Measurements from ENCODE around the gene UCK1. TPM values are rescaled to one million over a fixed set of nuclear protein-coding genes. Genes with fewer than 3 reads are reported as not detected.

The UCK1 gene
- total and polyA plus RNA-seq, 2 experiments from 2014 or later, result 22.2 to 36.8 TPM

- peaks cover 9% of the 10 kb centered on the region for H3K9me3 ChIP-seq (ENCODE audit: low read depth)
- WGBS (ENCODE audit: low lambda C conversion rate, missing lambda C conversion rate), result 94% methylated on average over 6 of the region's 6 CpGs
- H3K79me2 ChIP-seq, result no peaks in the 10 kb centered on the region
- H3K4me3 ChIP-seq, result no peak overlapping the region
- H3K4me2 ChIP-seq, result no peak overlapping the region
- TF ChIP-seq EZH2 (IDR thresholded peaks at IDR 0.05; ENCODE audit: borderline replicate concordance) (no peak), CTCF (IDR thresholded peaks at IDR 0.05; ENCODE audit: poor library complexity) (no peak), EZH2phosphoT487 (IDR thresholded peaks at IDR 0.05; ENCODE audit: low read depth, severe bottlenecking, unreplicated experiment) (no peak)
- H3K36me3 ChIP-seq (replicated peaks; ENCODE audit: insufficient read depth, low read depth), result no peaks in the 10 kb centered on the region
- H2AFZ ChIP-seq, result no peak overlapping the region
- no peaks in the 10 kb centered on the region for H4K20me1 ChIP-seq (ENCODE audit: insufficient read depth, poor library complexity, severe bottlenecking)
- no peak for DNase-seq (ENCODE audit: low spot score)
- no peaks in the 10 kb centered on the region for H3K9me2 ChIP-seq (replicated peaks; ENCODE audit: insufficient read depth)
- no peaks in the 10 kb centered on the region for H3K4me1 ChIP-seq (ENCODE audit: insufficient read depth)
- H3K27me3 ChIP-seq, result no peaks in the 10 kb centered on the region
- no peak overlapping the region for H3K27ac ChIP-seq
These were observed 12.1 kb upstream of the UCK1 start for GRCh38 chr9:131543141-131543540.

- 89% methylated on average over 7 of the region's 7 CpGs for WGBS (ENCODE audit: low lambda C conversion rate, missing lambda C conversion rate)
- Histone ChIP-seq H3K9me2 (replicated peaks; ENCODE audit: insufficient read depth) (no peaks in the 10 kb centered on the region), H3K36me3 (replicated peaks; ENCODE audit: insufficient read depth, low read depth) (no peaks in the 10 kb centered on the region), H3K4me2 (no peak overlapping the region), H4K20me1 (ENCODE audit: insufficient read depth, poor library complexity, severe bottlenecking) (no peaks in the 10 kb centered on the region), H2AFZ (no peak overlapping the region), H3K9me3 (ENCODE audit: low read depth) (peaks cover 9% of the 10 kb centered on the region), H3K79me2 (no peaks in the 10 kb centered on the region), H3K27ac (no peak overlapping the region), H3K27me3 (no peaks in the 10 kb centered on the region), H3K4me3 (no peak overlapping the region), H3K4me1 (ENCODE audit: insufficient read depth) (no peaks in the 10 kb centered on the region)
- TF ChIP-seq EZH2 (IDR thresholded peaks at IDR 0.05; ENCODE audit: borderline replicate concordance) (no peak), EZH2phosphoT487 (IDR thresholded peaks at IDR 0.05; ENCODE audit: low read depth, severe bottlenecking, unreplicated experiment) (no peak), CTCF (IDR thresholded peaks at IDR 0.05; ENCODE audit: poor library complexity) (no peak)
- no peak for DNase-seq (ENCODE audit: low spot score)
These were observed 8.3 kb upstream of the UCK1 start for GRCh38 chr9:131539223-131539923.

- H3K36me3 ChIP-seq (replicated peaks; ENCODE audit: insufficient read depth, low read depth), result no peaks in the 10 kb centered on the region
- no peaks in the 10 kb centered on the region for H3K4me1 ChIP-seq (ENCODE audit: insufficient read depth)
- TF ChIP-seq EZH2 (IDR thresholded peaks at IDR 0.05; ENCODE audit: borderline replicate concordance) (no peak), CTCF (IDR thresholded peaks at IDR 0.05; ENCODE audit: poor library complexity) (no peak), EZH2phosphoT487 (IDR thresholded peaks at IDR 0.05; ENCODE audit: low read depth, severe bottlenecking, unreplicated experiment) (no peak)
- no peak for DNase-seq (ENCODE audit: low spot score)
- H3K4me3 ChIP-seq, result no peak overlapping the region
- no peaks in the 10 kb centered on the region for H3K27me3 ChIP-seq
- H3K9me3 ChIP-seq (ENCODE audit: low read depth), result peaks cover 5% of the 10 kb centered on the region
- no peak overlapping the region for H3K4me2 ChIP-seq
- H3K9me2 ChIP-seq (replicated peaks; ENCODE audit: insufficient read depth), result no peaks in the 10 kb centered on the region
- no peaks in the 10 kb centered on the region for H3K79me2 ChIP-seq
- H4K20me1 ChIP-seq (ENCODE audit: insufficient read depth, poor library complexity, severe bottlenecking), result no peaks in the 10 kb centered on the region
- 97% methylated on average over 18 of the region's 19 CpGs for WGBS (ENCODE audit: low lambda C conversion rate, missing lambda C conversion rate)
- H3K27ac ChIP-seq, result no peak overlapping the region
- H2AFZ ChIP-seq, result no peak overlapping the region
These were observed 6.9 kb upstream of the UCK1 start for GRCh38 chr9:131537946-131538345.
